Vagina (tissue), 2 donors: Measurements from ENCODE around the gene SHISA6. TPM values are rescaled to one million over a fixed set of nuclear protein-coding genes. Genes with fewer than 3 reads are reported as not detected.
A peak's percentile ranks its signal among the peaks of the same experiment; 100 is the strongest.

Experiments
- DNase-seq, 2 donors: peaks; one replicate each; pipeline ENCODE4 v3.0.0-alpha.2; 2017; ENCODE audit errors: extremely low spot score in 2 of 2
- H3K27ac ChIP-seq: fragments of 200-600 bp; sonication (generic); one replicate; pipeline ENCODE4 v1.5.1; 2019
- H3K27me3 ChIP-seq: fragments of 200-600 bp; sonication (generic); one replicate; pipeline ENCODE4 v1.5.1; 2019
- H3K36me3 ChIP-seq, 2 donors: fragments of 200-600 bp; sonication (generic); one replicate each; pipeline ENCODE4 v1.5.1; 2017 to 2019
- H3K4me1 ChIP-seq: fragments of 200-600 bp; sonication (generic); one replicate; pipeline ENCODE4 v1.5.1; 2019
- H3K4me3 ChIP-seq, 2 donors: fragments of 200-600 bp; sonication (generic); 1 replicate in 1 of 2; 2 replicates in 1 of 2; pipeline ENCODE4 v1.5.1; 2016 to 2019
- H3K9me3 ChIP-seq: fragments of 200-600 bp; sonication (generic); one replicate; pipeline ENCODE4 v1.5.1; 2019
- CTCF ChIP-seq, 3 experiments: fragments of 450-650 bp in 2 of 3; fragments of 200-600 bp in 1 of 3; sonication (generic) in 1 of 3; IDR thresholded peaks; one replicate each; pipeline ENCODE4 v1.5.1; 2017 to 2019; ENCODE audit warnings: antibody characterized with exemption in 3 of 3, mild to moderate bottlenecking in 2 of 3, moderate library complexity in 2 of 3
- POLR2A ChIP-seq, 2 donors: fragments of 450-650 bp; IDR thresholded peaks; one replicate each; pipeline ENCODE4 v1.6.1; 2017; ENCODE audit warnings: antibody characterized with exemption in 2 of 2, mild to moderate bottlenecking in 2 of 2, moderate library complexity in 2 of 2
- POLR2AphosphoS5 ChIP-seq, 2 donors: sonication (generic); formaldehyde crosslinking; IDR thresholded peaks; one replicate each; pipeline ENCODE4 v1.9.0; 2017; ENCODE audit warnings: antibody characterized with exemption in 2 of 2, mild to moderate bottlenecking in 2 of 2, low read depth in 1 of 2; ENCODE audit not compliant: insufficient read depth in 1 of 2
- intact Hi-C: fragments of 100-400 bp; cut with DNase I; formaldehyde crosslinking; loops from one replicate; pipeline ENCODE4 v1.15.1; 2023
- total RNA-seq: library from RNA; depleted of rRNA; stranded (reverse); fragments of >200 nt; gene quantifications from one replicate; pipeline ENCODE4 v1.2.3, GENCODE V29; 2016

Gene SHISA6
- total RNA-seq, 1 donor from 2014 or later: 1.5 TPM

DNA sequence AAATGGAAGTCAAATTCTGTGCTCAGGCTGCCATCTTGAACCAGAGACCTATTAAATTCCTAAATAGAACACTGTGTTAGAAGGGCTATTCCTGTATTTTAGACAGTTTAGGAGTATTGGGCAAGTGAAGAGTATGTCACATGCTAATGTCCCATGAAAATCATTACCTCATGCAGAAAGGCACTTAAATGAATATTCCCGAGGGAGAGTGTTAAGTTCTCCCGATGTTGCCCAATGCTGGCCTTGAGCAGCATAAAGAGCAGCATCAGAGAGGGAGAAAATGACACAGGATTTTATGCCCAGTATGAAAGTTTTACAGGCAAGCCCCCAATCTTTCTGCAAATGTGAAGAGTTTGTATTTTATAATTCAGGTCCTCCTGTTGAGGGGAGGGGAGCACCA lies 28.2 kb upstream of the SHISA6 start:
- H3K27me3 ChIP-seq: no peaks in the 10 kb centered on the region
- DNase-seq: peak in 1 of 2 donors; percentile 20
- no peaks in the 10 kb centered on the region for H3K4me1 ChIP-seq
- H3K27ac ChIP-seq: no peak overlapping the region
- no peaks in the 10 kb centered on the region for H3K36me3 ChIP-seq
- no peak for TF ChIP-seq CTCF (IDR thresholded peaks at IDR 0.05)
- no peak for TF ChIP-seq POLR2AphosphoS5 (IDR thresholded peaks at IDR 0.05; ENCODE audit: insufficient read depth in 1 of 2, low read depth in 1 of 2)
- no peak for TF ChIP-seq POLR2A (IDR thresholded peaks at IDR 0.05)
- H3K9me3 ChIP-seq: no peaks in the 10 kb centered on the region
- H3K4me3 ChIP-seq: no peak overlapping the region
- intact Hi-C loops: loop anchor here (5.0 kb wide), 1 partner anchor 990 kb away; no protein-coding TSS in a partner anchor

GRCh38 chr17:11216976-11217375 lies 24.0 kb upstream of the SHISA6 start:
- intact Hi-C loops: no loop called here
- no peak for TF ChIP-seq POLR2A (IDR thresholded peaks at IDR 0.05)
- TF ChIP-seq POLR2AphosphoS5 (IDR thresholded peaks at IDR 0.05; ENCODE audit: insufficient read depth in 1 of 2, low read depth in 1 of 2): no peak
- no peak for TF ChIP-seq CTCF (IDR thresholded peaks at IDR 0.05)
- DNase-seq: no peak
- Histone ChIP-seq H3K9me3 (no peaks in the 10 kb centered on the region), H3K27ac (no peak overlapping the region), H3K27me3 (no peaks in the 10 kb centered on the region), H3K4me3 (no peak overlapping the region), H3K4me1 (no peaks in the 10 kb centered on the region), H3K36me3 (no peaks in the 10 kb centered on the region)

DNA sequence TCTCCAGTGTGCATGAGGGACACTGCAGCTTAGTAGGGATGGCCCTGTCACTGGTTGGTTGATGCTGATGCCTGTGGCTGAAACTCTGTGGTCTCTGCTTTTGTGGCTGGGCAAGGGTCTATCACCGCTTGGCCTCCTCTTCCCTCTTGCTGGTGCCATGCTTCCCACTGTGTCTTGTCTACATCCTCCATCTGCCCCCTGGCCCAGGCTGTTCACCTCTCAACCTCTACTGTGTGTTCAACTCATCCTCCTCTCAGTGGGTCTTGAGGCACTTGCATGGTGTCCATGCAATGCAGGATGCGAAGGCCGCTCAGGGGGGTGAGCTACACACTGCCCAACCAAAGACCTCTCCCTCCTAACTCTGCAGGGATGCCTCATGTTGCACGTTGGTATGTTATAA lies 19.8 kb upstream of the SHISA6 start:
- Histone ChIP-seq H3K4me3 (no peak overlapping the region), H3K36me3 (no peaks in the 10 kb centered on the region), H3K4me1 (no peaks in the 10 kb centered on the region), H3K27me3 (no peaks in the 10 kb centered on the region), H3K9me3 (no peaks in the 10 kb centered on the region), H3K27ac (no peak overlapping the region)
- intact Hi-C loops: no loop called here
- TF ChIP-seq CTCF (IDR thresholded peaks at IDR 0.05) (no peak), POLR2A (IDR thresholded peaks at IDR 0.05) (no peak), POLR2AphosphoS5 (IDR thresholded peaks at IDR 0.05; ENCODE audit: insufficient read depth in 1 of 2, low read depth in 1 of 2) (no peak)
- no peak for DNase-seq

GRCh38 chr17:11221721-11222120 lies 19.3 kb upstream of the SHISA6 start:
- no peak for DNase-seq
- H3K9me3 ChIP-seq: no peaks in the 10 kb centered on the region
- no peaks in the 10 kb centered on the region for H3K4me1 ChIP-seq
- TF ChIP-seq POLR2AphosphoS5 (IDR thresholded peaks at IDR 0.05; ENCODE audit: insufficient read depth in 1 of 2, low read depth in 1 of 2) (no peak), CTCF (IDR thresholded peaks at IDR 0.05) (no peak), POLR2A (IDR thresholded peaks at IDR 0.05) (no peak)
- no peak overlapping the region for H3K4me3 ChIP-seq
- intact Hi-C loops: no loop called here
- H3K27ac ChIP-seq: no peak overlapping the region
- H3K36me3 ChIP-seq: no peaks in the 10 kb centered on the region
- H3K27me3 ChIP-seq: no peaks in the 10 kb centered on the region

- no peaks in the 10 kb centered on the region for H3K27me3 ChIP-seq
- no peak overlapping the region for H3K27ac ChIP-seq
- intact Hi-C loops: no loop called here
These were observed 2.3 kb upstream of the SHISA6 start for GRCh38 chr17:11238705-11239104.

More at GRCh38 chr17:11238705-11239104, 2.3 kb upstream of the SHISA6 start:
- TF ChIP-seq POLR2A (IDR thresholded peaks at IDR 0.05): no peak
- TF ChIP-seq POLR2AphosphoS5 (IDR thresholded peaks at IDR 0.05; ENCODE audit: insufficient read depth in 1 of 2, low read depth in 1 of 2): no peak
- no peak for TF ChIP-seq CTCF (IDR thresholded peaks at IDR 0.05)
- H3K4me1 ChIP-seq: peaks cover 6% of the 10 kb centered on the region
- no peak for DNase-seq
- H3K9me3 ChIP-seq: no peaks in the 10 kb centered on the region
- no peak overlapping the region for H3K4me3 ChIP-seq
- no peaks in the 10 kb centered on the region for H3K36me3 ChIP-seq
